Trophoblast cell (in vitro differentiated cells and primary cell): ENCODE measurements around the gene RASAL2.

ENCODE experiments used
- DNase-seq, 2 donors: peaks; one replicate each; pipeline ENCODE4 v3.0.0-alpha.2; 2016
- H2AFZ ChIP-seq: 2 replicates; pipeline ENCODE4 v1.6.1; 2013; ENCODE audit warnings: low read length, moderate library complexity, mild to moderate bottlenecking; ENCODE audit not compliant: insufficient read depth, poor library complexity
- H2AK5ac ChIP-seq: 2 replicates; pipeline ENCODE4 v1.6.1; 2013; ENCODE audit warnings: mild to moderate bottlenecking, low read length
- H2BK120ac ChIP-seq: 2 replicates; pipeline ENCODE4 v1.6.1; 2013; ENCODE audit warnings: low read length, mild to moderate bottlenecking, moderate library complexity; ENCODE audit not compliant: insufficient read depth, poor library complexity
- H2BK12ac ChIP-seq: 2 replicates; pipeline ENCODE4 v1.6.1; 2013; ENCODE audit warnings: mild to moderate bottlenecking, low read length, moderate library complexity
- H2BK5ac ChIP-seq: 2 replicates; pipeline ENCODE4 v1.6.1; 2013; ENCODE audit warnings: low read length, low read depth, moderate library complexity, mild to moderate bottlenecking; ENCODE audit not compliant: poor library complexity
- H3K14ac ChIP-seq: 2 replicates; pipeline ENCODE4 v1.6.1; 2013; ENCODE audit warnings: mild to moderate bottlenecking, low read length
- H3K18ac ChIP-seq: 2 replicates; pipeline ENCODE4 v1.6.1; 2013; ENCODE audit warnings: mild to moderate bottlenecking, low read length
- H3K23ac ChIP-seq: 2 replicates; pipeline ENCODE4 v1.6.1; 2013; ENCODE audit warnings: low read length
- H3K27ac ChIP-seq: 2 replicates; pipeline ENCODE4 v1.5.1; 2013; ENCODE audit warnings: low read depth, mild to moderate bottlenecking, inconsistent platforms, low read length, moderate library complexity
- H3K27me3 ChIP-seq: 2 replicates; pipeline ENCODE4 v1.6.1; 2013; ENCODE audit warnings: inconsistent platforms, mild to moderate bottlenecking, low read length, moderate library complexity; ENCODE audit not compliant: insufficient read depth
- H3K36me3 ChIP-seq, 2 experiments: 1 replicate in 1 of 2; 2 replicates in 1 of 2; pipeline ENCODE4 v1.6.1; 2013; ENCODE audit warnings: low read length in 2 of 2, mild to moderate bottlenecking in 2 of 2, moderate library complexity in 1 of 2; ENCODE audit not compliant: insufficient read depth in 2 of 2, control insufficient read depth in 1 of 2
- H3K4ac ChIP-seq: 2 replicates; pipeline ENCODE4 v1.6.1; 2013; ENCODE audit warnings: low read depth, mild to moderate bottlenecking, low read length, moderate library complexity
- H3K4me1 ChIP-seq, 2 experiments: 1 replicate in 1 of 2; 2 replicates in 1 of 2; pipeline ENCODE4 v1.6.1; 2013; ENCODE audit warnings: low read length in 2 of 2, mild to moderate bottlenecking in 2 of 2, moderate library complexity in 1 of 2; ENCODE audit not compliant: insufficient read depth in 2 of 2, control insufficient read depth in 1 of 2
- H3K4me2 ChIP-seq: 2 replicates; pipeline ENCODE4 v1.6.1; 2013; ENCODE audit warnings: inconsistent platforms, mild to moderate bottlenecking, low read length, moderate library complexity
- H3K4me3 ChIP-seq: 2 replicates; pipeline ENCODE4 v1.5.1; 2013; ENCODE audit warnings: mild to moderate bottlenecking, low read depth, low read length, inconsistent platforms
- H3K79me1 ChIP-seq: one replicate; pipeline ENCODE4 v1.6.1; 2013; ENCODE audit warnings: low read length
- H3K79me2 ChIP-seq: 2 replicates; pipeline ENCODE4 v1.6.1; 2013; ENCODE audit warnings: low read length, mild to moderate bottlenecking; ENCODE audit not compliant: control insufficient read depth, insufficient read depth, poor library complexity
- H3K9ac ChIP-seq: 2 replicates; pipeline ENCODE4 v1.6.1; 2013; ENCODE audit warnings: mild to moderate bottlenecking, low read length
- H3K9me3 ChIP-seq: 2 replicates; pipeline ENCODE4 v1.6.1; 2013; ENCODE audit warnings: low read depth, mild to moderate bottlenecking, control low read depth, inconsistent platforms, low read length; ENCODE audit not compliant: insufficient read depth
- H4K12ac ChIP-seq: 2 replicates; pipeline ENCODE4 v1.6.1; 2013; ENCODE audit warnings: low read depth, mild to moderate bottlenecking, low read length, moderate library complexity
- H4K8ac ChIP-seq: 2 replicates; pipeline ENCODE4 v1.6.1; 2013; ENCODE audit warnings: low read depth, mild to moderate bottlenecking, low read length, moderate library complexity
- H4K91ac ChIP-seq: one replicate; pipeline ENCODE4 v1.6.1; 2013; ENCODE audit warnings: low read depth, mild to moderate bottlenecking, low read length, moderate library complexity
- WGBS: extraction: QIAGEN DNeasy Blood & Tissue Kit; methylation state at CpG from one replicate; pipeline ENCODE4 v1.1.7; 2013; ENCODE audit warnings: missing lambda C conversion rate; ENCODE audit not compliant: insufficient read length, insufficient coverage; ENCODE audit errors: extremely low coverage; 5-methylcytosine and 5-hydroxymethylcytosine counted together

RASAL2 gene

DNA sequence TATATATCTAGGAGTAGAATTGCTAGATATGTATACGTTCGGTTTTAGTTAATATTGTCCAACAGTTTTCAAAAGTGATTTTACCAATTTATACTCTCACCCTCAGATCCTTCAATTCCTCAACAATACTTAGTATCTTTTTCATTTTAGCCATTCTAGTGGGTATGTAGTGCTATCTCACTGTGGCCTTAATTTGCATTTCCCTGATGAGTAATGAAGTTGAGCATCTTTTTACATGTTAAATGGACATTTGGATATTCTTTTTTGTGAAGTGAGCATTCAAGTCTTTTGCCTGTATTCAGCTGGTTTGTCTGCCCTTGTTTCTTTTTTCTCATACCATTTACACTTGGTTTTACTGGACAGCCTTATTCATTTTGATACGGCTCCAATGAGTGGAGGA, 172.2 kb downstream of the RASAL2 start:
- Histone ChIP-seq H3K79me1 (peaks cover 24% of the 10 kb centered on the region), H3K18ac (no peak overlapping the region), H3K23ac (no peak overlapping the region), H3K14ac (peak overlapping the region; percentile 48), H2BK120ac (no peak overlapping the region), H3K4me1 (peaks cover 11 to 17% of the 10 kb centered on the region in 2 experiments), H4K12ac (no peak overlapping the region), H3K79me2 (peaks cover 6% of the 10 kb centered on the region), H2AFZ (no peak overlapping the region), H3K9me3 (no peaks in the 10 kb centered on the region), H3K27ac (peak overlapping the region; percentile 89), H2AK5ac (no peak overlapping the region), H3K4ac (no peak overlapping the region), H4K8ac (no peak overlapping the region), H3K4me3 (no peak overlapping the region), H3K27me3 (no peaks in the 10 kb centered on the region), H2BK12ac (no peak overlapping the region), H3K9ac (no peak overlapping the region), H3K4me2 (peak overlapping the region; percentile 57), H2BK5ac (no peak overlapping the region), H4K91ac (peak overlapping the region; percentile 92), H3K36me3 (no peaks in the 10 kb centered on the region)
- no peak for DNase-seq
- no CpG with 5 or more reads among the region's 3 CpGs for WGBS

DNA sequence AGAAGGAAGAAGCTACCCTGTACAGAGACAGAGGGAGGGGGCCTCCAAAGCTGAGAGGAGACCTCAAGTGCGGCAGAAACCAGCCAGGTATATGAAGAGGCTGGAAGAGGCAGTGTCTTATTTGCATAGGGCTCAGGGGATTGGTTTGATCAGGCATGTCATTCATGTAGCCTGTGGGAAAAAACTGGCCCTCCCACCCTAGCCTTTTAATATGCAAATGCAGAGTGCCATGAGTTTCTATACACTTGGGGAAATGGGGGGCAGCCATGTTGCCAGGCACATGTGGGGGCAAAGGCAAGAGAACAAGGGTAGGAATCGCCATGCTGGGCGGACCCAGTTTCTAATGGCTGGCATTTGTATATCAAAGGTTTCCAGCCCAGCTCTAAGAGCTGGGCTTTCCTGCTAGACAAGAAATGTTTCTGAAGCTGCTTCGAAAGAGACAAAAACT, 172.7 kb downstream of the RASAL2 start:
- no CpG with 5 or more reads among the region's 4 CpGs for WGBS
- DNase-seq, result peak; percentile 19 to 65
- Histone ChIP-seq H3K9ac (no peak overlapping the region), H2BK120ac (peak overlapping the region; percentile 94), H2BK5ac (peak overlapping the region; percentile 94), H3K27me3 (no peaks in the 10 kb centered on the region), H3K79me1 (peaks cover 25% of the 10 kb centered on the region), H3K4me2 (peak overlapping the region; percentile 57), H3K23ac (no peak overlapping the region), H3K79me2 (peaks cover 7% of the 10 kb centered on the region), H4K8ac (peak overlapping the region; percentile 95), H3K4me3 (no peak overlapping the region), H2AK5ac (no peak overlapping the region), H3K4ac (peak overlapping the region; percentile 83), H2AFZ (peak overlapping the region; percentile 89), H3K18ac (peak overlapping the region; percentile 91), H4K91ac (peak overlapping the region; percentile 92), H3K9me3 (no peaks in the 10 kb centered on the region), H3K4me1 (peaks cover 11 to 18% of the 10 kb centered on the region in 2 experiments), H2BK12ac (peak overlapping the region; percentile 88), H3K27ac (peak overlapping the region; percentile 89), H4K12ac (no peak overlapping the region), H3K36me3 (no peaks in the 10 kb centered on the region), H3K14ac (peak overlapping the region; percentile 55)

- Histone ChIP-seq H3K79me2 (peaks cover 8% of the 10 kb centered on the region), H3K4me3 (no peak overlapping the region), H3K4me1 (peaks cover 13 to 19% of the 10 kb centered on the region in 2 experiments), H2AFZ (no peak overlapping the region), H4K12ac (no peak overlapping the region), H4K8ac (peak overlapping the region; percentile 8), H3K36me3 (no peaks in the 10 kb centered on the region), H3K9me3 (no peaks in the 10 kb centered on the region), H3K79me1 (peaks cover 26% of the 10 kb centered on the region), H3K23ac (no peak overlapping the region), H2BK5ac (peak overlapping the region; percentile 86), H2AK5ac (peak overlapping the region; percentile 32), H3K18ac (no peak overlapping the region), H4K91ac (peak overlapping the region; percentile 55), H3K27me3 (no peaks in the 10 kb centered on the region), H3K27ac (peak overlapping the region; percentile 93), H2BK120ac (peak overlapping the region; percentile 92), H3K14ac (no peak overlapping the region), H2BK12ac (peak overlapping the region; percentile 60), H3K4me2 (no peak overlapping the region), H3K4ac (no peak overlapping the region), H3K9ac (no peak overlapping the region)
- WGBS, result no CpG with 5 or more reads among the region's 3 CpGs
- DNase-seq, result peak; percentile 34 to 84
Observed at GRCh38 chr1:178267646-178268094, 173.8 kb downstream of the RASAL2 start.

GRCh38 chr1:178271471-178271870, 177.6 kb downstream of the RASAL2 start:
- Histone ChIP-seq H3K36me3 (peaks cover 0 to 2% of the 10 kb centered on the region in 2 experiments), H2BK12ac (peak overlapping the region; percentile 89), H3K27ac (no peak overlapping the region), H3K4me3 (no peak overlapping the region), H3K23ac (no peak overlapping the region), H2BK120ac (peak overlapping the region; percentile 80), H3K79me1 (peaks cover 23% of the 10 kb centered on the region), H3K4ac (peak overlapping the region; percentile 46), H3K18ac (no peak overlapping the region), H4K12ac (peak overlapping the region; percentile 43), H2BK5ac (peak overlapping the region; percentile 82), H3K4me1 (peaks cover 11 to 17% of the 10 kb centered on the region in 2 experiments), H2AFZ (no peak overlapping the region), H4K8ac (peak overlapping the region; percentile 65), H3K9me3 (no peaks in the 10 kb centered on the region), H3K14ac (no peak overlapping the region), H3K9ac (no peak overlapping the region), H3K4me2 (no peak overlapping the region), H3K27me3 (no peaks in the 10 kb centered on the region), H4K91ac (peak overlapping the region; percentile 68), H2AK5ac (no peak overlapping the region), H3K79me2 (peaks cover 6% of the 10 kb centered on the region)
- DNase-seq, result peak; percentile 1 to 73
- no CpG with 5 or more reads among the region's 1 CpG for WGBS
